Body of pancreas (tissue), 4 donors: ENCODE measurements around the gene ELL2. TPM values are rescaled to one million over a fixed set of nuclear protein-coding genes. Genes with fewer than 3 reads are reported as not detected.

Experiments
- ATAC-seq: fragments of 150-250 bp; one replicate; pipeline ENCODE4 v1.9.1; 2016
- DNase-seq, 4 donors: peaks; one replicate each; pipeline ENCODE4 v3.0.0-alpha.2; 2019
- H3K27ac ChIP-seq, 4 donors: fragments of 200-600 bp; sonication (generic); 1 replicate in 3 of 4; 2 replicates in 1 of 4; pipeline versions ENCODE4 v1.5.1 to v1.6.1; 2016 to 2019; ENCODE audit warnings: mild to moderate bottlenecking in 1 of 4, mixed read lengths in 1 of 4, moderate library complexity in 1 of 4
- H3K27me3 ChIP-seq, 2 donors: fragments of 200-600 bp; sonication (generic); one replicate each; pipeline ENCODE4 v1.6.0; 2016; ENCODE audit warnings: mild to moderate bottlenecking in 1 of 2
- H3K36me3 ChIP-seq, 2 donors: fragments of 200-600 bp; sonication (generic); replicated peaks in 1 of 2; 2 replicates each; pipeline ENCODE4 v1.5.1; 2016; ENCODE audit warnings: low read depth in 2 of 2; ENCODE audit not compliant: insufficient read depth in 1 of 2
- H3K4me1 ChIP-seq: fragments of 200-600 bp; sonication (generic); one replicate; pipeline ENCODE4 v1.6.0; 2016
- H3K4me3 ChIP-seq, 2 donors: fragments of 200-600 bp; sonication (generic); 1 replicate in 1 of 2; 2 replicates in 1 of 2; pipeline ENCODE4 v1.5.1; 2016 to 2019
- H3K9me3 ChIP-seq, 3 donors: fragments of 200-600 bp; sonication (generic); 1 replicate in 2 of 3; 2 replicates in 1 of 3; pipeline ENCODE4 v1.5.1; 2016
- CTCF ChIP-seq, 7 experiments: fragments of 450-650 bp in 4 of 7; fragments of 200-600 bp in 3 of 7; sonication (generic) in 3 of 7; IDR thresholded peaks; one replicate each; pipeline ENCODE4 v1.5.1; 2016 to 2019; ENCODE audit warnings: antibody characterized with exemption in 7 of 7
- POLR2A ChIP-seq, 3 donors: fragments of 450-650 bp; IDR thresholded peaks; one replicate each; pipeline ENCODE4 v1.6.1; 2016; ENCODE audit warnings: antibody characterized with exemption in 3 of 3, mild to moderate bottlenecking in 2 of 3
- WGBS, 2 donors: methylation state at CpG; one replicate each; pipeline ENCODE4 v1.1.5; 2017; 5-methylcytosine and 5-hydroxymethylcytosine counted together
- intact Hi-C: fragments of 100-400 bp; cut with DNase I; formaldehyde crosslinking; loops from one replicate; pipeline ENCODE4 v1.15.1; 2023
- total RNA-seq, 2 donors: library from RNA; depleted of rRNA; stranded (reverse); fragments of >200 nt; gene quantifications; one replicate each; pipeline ENCODE4 v1.1.0, GENCODE V29; 2016

The ELL2 gene
- total RNA-seq, 2 donors from 2014 or later = 100 to 104 TPM

DNA sequence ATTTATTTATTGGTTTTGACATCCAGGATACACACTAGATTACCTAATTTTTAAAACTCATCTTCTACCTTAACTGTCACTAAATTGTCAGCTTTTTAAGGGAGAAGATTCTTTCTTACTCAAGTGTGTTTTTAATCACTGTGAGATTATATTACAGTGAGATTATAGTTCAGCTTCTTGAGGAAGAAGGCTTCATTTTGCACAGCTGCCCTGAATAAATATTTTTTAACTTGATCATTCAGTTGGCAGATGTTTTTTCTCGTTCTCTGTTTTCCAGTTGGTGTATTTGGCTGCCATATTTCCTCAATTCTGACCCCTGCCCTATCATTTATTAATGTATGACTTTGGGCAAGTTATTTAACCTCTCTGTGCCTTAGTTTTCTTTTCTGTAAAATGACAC, 15.0 kb upstream of the ELL2 start:
- Histone ChIP-seq H3K4me3 (no peak overlapping the region), H3K36me3 (no peaks in the 10 kb centered on the region), H3K27ac (no peak overlapping the region), H3K27me3 (no peaks in the 10 kb centered on the region), H3K4me1 (no peaks in the 10 kb centered on the region), H3K9me3 (no peaks in the 10 kb centered on the region)
- TF ChIP-seq CTCF (IDR thresholded peaks at IDR 0.05) (no peak), POLR2A (IDR thresholded peaks at IDR 0.05) (no peak)
- ATAC-seq = no peak
- WGBS, 2 donors = 41 to 48% methylated on average over 1 of the region's 1 CpG
- no peak for DNase-seq
- intact Hi-C loops = no loop called here

DNA sequence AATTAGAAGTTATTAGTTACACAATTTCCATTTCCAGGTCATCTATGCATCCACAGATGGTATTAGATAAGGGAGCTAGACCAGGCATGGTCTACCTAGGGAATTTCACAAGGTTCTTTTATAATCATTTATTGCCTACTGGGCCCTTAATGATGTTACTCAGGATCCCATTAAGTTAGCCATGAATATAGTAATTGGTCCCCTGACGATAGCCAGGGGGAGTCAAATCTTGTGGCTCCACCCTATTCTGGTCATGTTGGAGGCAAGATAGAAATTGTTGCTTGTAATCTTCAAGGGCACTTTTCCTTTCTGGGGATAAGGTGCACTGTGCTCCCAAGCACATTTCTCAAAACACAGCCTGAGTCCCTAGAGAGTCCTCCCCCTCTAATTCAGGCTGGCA, 14.1 kb upstream of the ELL2 start:
- 73 to 75% methylated on average over 1 of the region's 1 CpG for WGBS, 2 donors
- TF ChIP-seq POLR2A (IDR thresholded peaks at IDR 0.05) (no peak), CTCF (IDR thresholded peaks at IDR 0.05) (no peak)
- ATAC-seq = no peak

DNA sequence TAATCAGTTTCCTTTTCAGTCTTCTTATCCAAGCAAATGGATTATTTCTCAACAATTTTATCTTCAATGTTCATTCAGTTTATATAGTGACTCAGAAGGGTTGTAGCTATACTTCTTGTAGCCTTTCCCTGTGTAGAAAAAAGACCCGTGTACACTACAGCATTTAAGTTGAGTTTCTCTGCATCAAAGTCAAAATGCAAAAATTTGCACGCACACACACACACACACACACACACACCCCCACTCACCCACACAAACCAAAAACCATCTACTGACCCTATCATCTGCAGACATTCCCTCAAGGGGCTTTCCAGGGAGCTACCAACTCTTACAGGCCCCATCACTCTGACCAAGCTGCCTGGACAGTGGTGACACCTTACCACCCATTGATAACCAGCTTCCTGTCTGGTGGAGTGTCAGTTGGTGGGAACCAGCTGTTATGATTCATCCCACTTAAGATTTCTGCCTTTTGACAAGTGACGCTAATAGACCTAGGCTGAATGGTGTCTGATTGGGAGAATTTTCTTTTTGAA, 12.2 kb upstream of the ELL2 start:
- no peaks in the 10 kb centered on the region for H3K4me1 ChIP-seq
- 71 to 72% methylated on average over 3 of the region's 3 CpGs for WGBS, 2 donors
- H3K9me3 ChIP-seq = no peaks in the 10 kb centered on the region
- no peaks in the 10 kb centered on the region for H3K36me3 ChIP-seq
- DNase-seq (no peak), ATAC-seq (no peak)
- H3K27ac ChIP-seq = no peak overlapping the region
- no peak overlapping the region for H3K4me3 ChIP-seq
- H3K27me3 ChIP-seq = no peaks in the 10 kb centered on the region
- intact Hi-C loops = no loop called here
- TF ChIP-seq POLR2A (IDR thresholded peaks at IDR 0.05) (no peak), CTCF (IDR thresholded peaks at IDR 0.05) (no peak)

More for the DNA sequence above, 14.1 kb upstream of the ELL2 start:
- no peak for DNase-seq
- no peak overlapping the region for H3K4me3 ChIP-seq
- no peaks in the 10 kb centered on the region for H3K4me1 ChIP-seq
- intact Hi-C loops = no loop called here
- H3K27ac ChIP-seq = no peak overlapping the region
- H3K36me3 ChIP-seq = no peaks in the 10 kb centered on the region
- no peaks in the 10 kb centered on the region for H3K27me3 ChIP-seq
- no peaks in the 10 kb centered on the region for H3K9me3 ChIP-seq

DNA sequence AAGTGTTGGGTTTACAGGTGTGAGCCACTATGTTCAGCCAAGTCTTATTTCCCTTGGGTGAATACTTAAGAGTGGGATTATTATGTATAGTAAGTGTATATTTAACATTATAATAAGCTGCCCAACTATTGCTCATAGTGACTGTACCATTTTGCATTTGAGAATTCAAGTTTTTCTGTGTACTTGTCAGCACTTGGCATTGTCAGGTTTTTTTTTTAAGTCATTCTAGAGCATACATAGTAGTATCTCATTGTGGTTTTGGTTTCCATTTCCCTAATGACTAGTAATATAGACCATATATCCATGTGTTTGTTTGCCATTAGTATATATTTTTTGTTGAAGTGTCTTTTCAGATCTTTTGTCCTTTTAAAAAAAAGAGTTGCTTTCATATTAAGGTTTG, 10.5 kb upstream of the ELL2 start:
- DNase-seq = no peak
- Histone ChIP-seq H3K4me1 (no peaks in the 10 kb centered on the region), H3K9me3 (no peaks in the 10 kb centered on the region), H3K4me3 (no peak overlapping the region), H3K27ac (no peak overlapping the region), H3K36me3 (no peaks in the 10 kb centered on the region), H3K27me3 (no peaks in the 10 kb centered on the region)
- ATAC-seq = no peak
- intact Hi-C loops = no loop called here
- no peak for TF ChIP-seq CTCF (IDR thresholded peaks at IDR 0.05)
- TF ChIP-seq POLR2A (IDR thresholded peaks at IDR 0.05) = no peak

GRCh38 chr5:95970359-95970704, 8.7 kb upstream of the ELL2 start:
- Histone ChIP-seq H3K9me3 (no peaks in the 10 kb centered on the region), H3K4me3 (no peak overlapping the region), H3K4me1 (peaks cover 17% of the 10 kb centered on the region), H3K27me3 (no peaks in the 10 kb centered on the region), H3K27ac (no peak overlapping the region), H3K36me3 (no peaks in the 10 kb centered on the region)
- intact Hi-C loops = no loop called here
- no peak for DNase-seq
- ATAC-seq = no peak
- TF ChIP-seq POLR2A (IDR thresholded peaks at IDR 0.05) = no peak
- TF ChIP-seq CTCF (IDR thresholded peaks at IDR 0.05) = no peak
- 30 to 43% methylated on average over 1 of the region's 1 CpG for WGBS, 2 donors
